LNCaP clone FGC (cell line): ENCODE measurements around the gene ACKR3.

Source experiments
- DNase-seq: peaks from one replicate; pipeline ENCODE4 v3.0.0-alpha.2; 2011; ENCODE audit warnings: low read depth
- H3K4me3 ChIP-seq: 2 replicates; pipeline ENCODE4 v1.5.1; 2011; ENCODE audit warnings: mild to moderate bottlenecking, low read depth, low read length, control low read depth
- TF ChIP-seq, protein P1 (sequence below): IDR thresholded peaks from 2 replicates; pipeline ENCODE4 v1.5.1; 2012; ENCODE audit warnings: mild to moderate bottlenecking; ENCODE audit not compliant: control insufficient read depth, insufficient read depth; ENCODE audit errors: extremely low read depth

ACKR3 gene

DNA sequence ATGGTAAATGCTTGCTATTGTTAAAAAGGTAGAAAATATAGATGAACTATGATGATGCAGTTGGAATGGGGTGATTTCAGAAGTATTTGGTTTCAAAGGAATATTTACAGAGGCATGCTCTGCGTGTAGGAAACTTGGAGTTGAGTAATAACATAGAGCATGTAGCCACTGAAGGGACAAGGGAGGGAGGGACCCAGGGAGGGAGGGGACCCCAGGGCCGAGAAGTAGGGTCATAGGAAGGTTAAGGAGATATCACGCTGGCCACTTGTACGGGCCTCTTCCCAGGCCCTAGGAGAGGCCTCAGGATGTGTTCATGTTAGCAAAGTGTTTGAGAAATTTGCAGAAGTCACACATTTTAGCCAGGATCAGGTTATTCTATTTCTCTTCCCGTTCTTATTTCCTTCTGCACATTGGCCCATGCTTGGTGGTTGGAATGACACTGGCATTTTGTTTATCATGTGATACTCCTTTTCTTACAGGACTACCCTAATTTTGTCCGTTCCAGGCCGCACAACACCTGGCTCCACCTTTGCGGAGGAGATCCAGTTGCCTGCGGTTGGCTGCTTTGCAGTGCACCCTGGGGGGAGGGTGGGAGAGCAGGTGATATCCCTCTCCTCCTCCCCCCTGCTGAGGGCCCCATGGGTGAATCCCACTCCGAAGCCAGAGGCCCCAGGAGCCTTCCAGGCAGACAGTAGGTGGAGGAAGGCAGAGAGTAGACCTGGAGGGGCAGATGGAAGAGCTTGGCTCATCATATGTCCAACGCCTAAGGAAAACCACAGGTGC is 16.9 kb upstream of the ACKR3 start:
- TF ChIP-seq, protein P1, sequence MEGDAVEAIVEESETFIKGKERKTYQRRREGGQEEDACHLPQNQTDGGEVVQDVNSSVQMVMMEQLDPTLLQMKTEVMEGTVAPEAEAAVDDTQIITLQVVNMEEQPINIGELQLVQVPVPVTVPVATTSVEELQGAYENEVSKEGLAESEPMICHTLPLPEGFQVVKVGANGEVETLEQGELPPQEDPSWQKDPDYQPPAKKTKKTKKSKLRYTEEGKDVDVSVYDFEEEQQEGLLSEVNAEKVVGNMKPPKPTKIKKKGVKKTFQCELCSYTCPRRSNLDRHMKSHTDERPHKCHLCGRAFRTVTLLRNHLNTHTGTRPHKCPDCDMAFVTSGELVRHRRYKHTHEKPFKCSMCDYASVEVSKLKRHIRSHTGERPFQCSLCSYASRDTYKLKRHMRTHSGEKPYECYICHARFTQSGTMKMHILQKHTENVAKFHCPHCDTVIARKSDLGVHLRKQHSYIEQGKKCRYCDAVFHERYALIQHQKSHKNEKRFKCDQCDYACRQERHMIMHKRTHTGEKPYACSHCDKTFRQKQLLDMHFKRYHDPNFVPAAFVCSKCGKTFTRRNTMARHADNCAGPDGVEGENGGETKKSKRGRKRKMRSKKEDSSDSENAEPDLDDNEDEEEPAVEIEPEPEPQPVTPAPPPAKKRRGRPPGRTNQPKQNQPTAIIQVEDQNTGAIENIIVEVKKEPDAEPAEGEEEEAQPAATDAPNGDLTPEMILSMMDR, result no peak
- DNase-seq, result no peak

DNA sequence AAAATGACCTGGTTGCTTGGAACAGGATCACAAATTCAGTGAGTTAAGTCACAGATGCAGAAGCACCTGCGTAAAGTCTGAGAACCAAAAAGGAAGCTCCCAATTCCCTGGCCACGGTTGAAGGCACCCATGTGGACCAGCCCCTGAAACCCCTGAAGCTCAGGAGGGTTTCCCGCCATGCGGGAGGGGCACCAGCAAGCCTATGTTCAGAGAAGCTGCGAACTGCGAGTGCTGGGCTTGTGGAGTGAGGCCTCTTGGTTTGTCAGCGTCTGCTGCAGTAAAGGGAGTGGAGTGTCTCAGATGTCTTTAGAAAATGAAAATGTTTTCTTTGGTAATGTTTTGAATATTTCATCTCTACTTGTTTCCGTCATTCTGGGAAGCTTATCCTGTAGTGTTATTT is 16.1 kb upstream of the ACKR3 start:
- no peak overlapping the region for H3K4me3 ChIP-seq
- TF ChIP-seq, protein P1, result no peak
- DNase-seq, result no peak

More for the DNA sequence above, 16.9 kb upstream of the ACKR3 start:
- H3K4me3 ChIP-seq, result no peak overlapping the region

DNA sequence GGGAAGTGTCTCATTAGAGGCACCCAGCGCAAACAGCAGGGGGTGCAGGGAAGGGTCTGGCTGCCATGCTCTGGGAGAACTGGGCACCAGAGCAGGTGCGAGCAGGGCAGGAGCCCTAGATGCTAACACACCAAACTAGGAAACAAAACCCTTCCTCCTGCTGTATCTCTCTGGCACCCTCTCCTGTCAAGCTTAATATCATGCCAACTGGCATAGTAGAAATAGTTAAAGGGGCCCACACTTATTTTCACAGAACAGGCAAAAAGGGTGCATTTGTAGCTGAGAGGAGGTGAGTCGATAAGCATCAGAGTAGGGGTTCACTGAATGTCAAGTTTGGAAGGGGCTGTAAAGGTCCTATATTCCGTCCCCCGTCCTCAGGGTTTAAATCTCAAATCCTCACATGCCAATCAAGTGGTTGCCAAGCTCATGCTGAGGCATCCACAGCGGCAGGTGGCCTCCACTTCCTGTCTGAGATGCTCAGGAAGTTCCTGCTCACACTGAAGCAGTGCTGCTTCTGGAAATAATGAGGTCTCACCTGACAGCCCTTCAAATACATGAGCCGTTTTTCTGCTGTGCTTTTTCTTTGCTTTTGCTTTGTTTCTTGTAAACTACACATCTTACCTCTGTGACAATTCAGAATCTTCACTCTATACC is 14.9 kb upstream of the ACKR3 start:
- TF ChIP-seq, protein P1, result no peak
- DNase-seq, result no peak
- H3K4me3 ChIP-seq, result no peak overlapping the region

DNA sequence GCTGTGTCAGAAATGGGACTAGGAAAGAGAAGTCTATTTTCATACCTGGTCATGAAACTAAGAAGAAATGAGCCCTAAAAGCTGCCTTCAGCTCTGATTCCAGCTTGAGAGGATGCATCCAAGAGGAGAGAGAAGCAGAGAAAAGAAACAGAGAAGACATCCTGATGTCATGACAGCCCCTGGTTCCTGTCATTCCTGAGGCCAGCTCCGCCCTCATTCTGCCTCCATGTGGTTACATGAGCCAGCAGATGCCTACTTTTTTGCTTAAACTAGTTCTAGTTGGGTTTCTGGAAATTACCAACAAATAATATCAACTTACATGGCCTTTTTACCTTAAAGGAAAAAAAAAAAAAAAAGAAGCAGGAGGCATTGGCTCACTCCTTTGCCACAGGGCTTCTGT is 14.1 kb upstream of the ACKR3 start:
- TF ChIP-seq, protein P1, result no peak
- no peak for DNase-seq
- H3K4me3 ChIP-seq, result no peak overlapping the region

DNA sequence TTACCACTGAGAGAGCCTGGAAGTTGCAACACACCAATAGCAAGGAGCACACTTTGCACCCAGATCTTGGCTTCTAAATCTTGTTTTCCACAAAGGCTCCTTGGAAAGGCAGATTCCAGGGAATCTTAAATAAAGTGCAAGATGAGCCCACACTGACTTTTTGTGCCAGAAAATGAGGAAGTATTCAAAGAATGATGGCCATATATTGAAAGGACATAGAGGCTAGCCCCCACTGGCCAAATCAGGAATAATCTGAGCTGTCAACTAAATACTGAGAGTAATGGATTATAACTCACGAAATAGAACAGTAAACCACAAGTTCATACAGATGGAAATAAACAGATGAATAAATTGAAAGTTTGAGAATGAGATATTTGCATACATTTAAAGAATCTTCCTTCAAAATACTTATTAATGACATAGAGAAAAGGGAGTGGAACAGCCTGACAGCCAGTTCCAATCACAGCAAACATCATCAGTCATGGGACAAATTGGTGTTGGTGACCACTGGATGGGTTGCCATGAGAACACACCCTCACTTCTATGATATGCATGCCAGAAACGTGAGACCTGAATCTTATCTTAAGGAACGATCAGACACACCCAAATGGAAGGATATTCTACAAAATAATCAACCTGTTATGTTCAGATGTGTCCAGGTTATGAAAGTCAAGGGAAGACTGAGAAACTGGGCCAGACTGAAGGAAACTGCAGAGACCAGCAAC is 12.2 kb upstream of the ACKR3 start:
- TF ChIP-seq, protein P1, result no peak
- no peak for DNase-seq
- H3K4me3 ChIP-seq, result no peak overlapping the region

DNA sequence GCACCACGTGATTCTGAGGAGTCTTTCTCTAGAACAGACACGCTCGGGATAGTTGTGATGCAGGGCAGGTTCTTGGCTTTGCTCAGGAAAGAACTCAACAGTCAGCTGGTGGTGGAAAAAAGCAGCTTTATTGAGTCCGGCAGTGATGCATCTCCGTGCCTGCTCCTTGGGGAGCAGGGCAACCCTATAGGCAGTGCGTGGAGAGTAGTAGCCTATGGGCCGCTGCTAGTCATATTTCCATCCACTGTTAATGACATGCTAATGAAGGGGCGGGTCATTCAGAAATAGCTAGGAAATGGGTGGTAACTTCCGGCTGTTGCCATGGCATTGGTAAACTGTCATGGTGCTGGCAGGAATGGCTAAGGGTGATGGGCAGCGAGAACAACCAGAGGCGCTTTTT is 11.6 kb upstream of the ACKR3 start:
- TF ChIP-seq, protein P1, result no peak
- H3K4me3 ChIP-seq, result no peak overlapping the region
- DNase-seq, result no peak
